Uterus (tissue), 4 donors: ENCODE results near the gene RPS10. TPM values are rescaled to one million over a fixed set of nuclear protein-coding genes. Genes with fewer than 3 reads are reported as not detected.

Source experiments
- DNase-seq, 2 donors: peaks; one replicate each; pipeline ENCODE4 v3.0.0-alpha.2; 2019 to 2020
- H3K27ac ChIP-seq, 2 donors: fragments of 200-600 bp; sonication (generic); 1 replicate in 1 of 2; 2 replicates in 1 of 2; pipeline ENCODE4 v1.5.1; 2016 to 2018
- H3K27me3 ChIP-seq, 2 donors: fragments of 200-600 bp; sonication (generic); one replicate each; pipeline ENCODE4 v1.5.1; 2018 to 2019; ENCODE audit warnings: control low read depth in 1 of 2
- H3K36me3 ChIP-seq, 2 donors: fragments of 200-600 bp; sonication (generic); one replicate each; pipeline ENCODE4 v1.5.1; 2019; ENCODE audit warnings: control low read depth in 1 of 2
- H3K4me1 ChIP-seq, 2 donors: fragments of 200-600 bp; sonication (generic); one replicate each; pipeline ENCODE4 v1.5.1; 2018 to 2019; ENCODE audit warnings: control low read depth in 1 of 2
- H3K4me3 ChIP-seq, 2 donors: fragments of 200-600 bp; sonication (generic); 1 replicate in 1 of 2; 2 replicates in 1 of 2; pipeline ENCODE4 v1.5.1; 2018 to 2019; ENCODE audit warnings: mild to moderate bottlenecking in 1 of 2
- H3K9me3 ChIP-seq, 2 donors: fragments of 200-600 bp; sonication (generic); one replicate each; pipeline ENCODE4 v1.5.1; 2019; ENCODE audit warnings: control low read depth in 1 of 2
- POLR2A ChIP-seq, 2 donors: fragments of 450-650 bp; IDR thresholded peaks; one replicate each; pipeline ENCODE4 v1.6.1; 2016; ENCODE audit warnings: antibody characterized with exemption in 2 of 2, mild to moderate bottlenecking in 1 of 2, moderate library complexity in 1 of 2
- intact Hi-C: fragments of 100-400 bp; cut with DNase I; formaldehyde crosslinking; loops from one replicate; pipeline ENCODE4 v1.15.1; 2023; ENCODE audit warnings: low total_unique reads
- total RNA-seq, 4 donors: library from RNA; depleted of rRNA in 3 of 4; stranded (reverse); fragments of >200 nt in 3 of 4; gene quantifications; one replicate each; pipeline versions ENCODE4 v1.1.0 to v1.2.4, GENCODE V29; 2014 to 2023
- TF ChIP-seq, protein P1 (sequence below), 4 experiments: fragments of 200-600 bp in 2 of 4; fragments of 450-650 bp in 2 of 4; sonication (generic) in 2 of 4; IDR thresholded peaks; one replicate each; pipeline ENCODE4 v1.5.1; 2016 to 2019; ENCODE audit warnings: antibody characterized with exemption in 4 of 4, mild to moderate bottlenecking in 2 of 4, moderate library complexity in 1 of 4
- donor health status: DM: yes; HTN: yes; CAD: no.

Gene RPS10
- total RNA-seq, 4 donors from 2014 or later: 1,812 to 9,385 (median 3,859) TPM

DNA sequence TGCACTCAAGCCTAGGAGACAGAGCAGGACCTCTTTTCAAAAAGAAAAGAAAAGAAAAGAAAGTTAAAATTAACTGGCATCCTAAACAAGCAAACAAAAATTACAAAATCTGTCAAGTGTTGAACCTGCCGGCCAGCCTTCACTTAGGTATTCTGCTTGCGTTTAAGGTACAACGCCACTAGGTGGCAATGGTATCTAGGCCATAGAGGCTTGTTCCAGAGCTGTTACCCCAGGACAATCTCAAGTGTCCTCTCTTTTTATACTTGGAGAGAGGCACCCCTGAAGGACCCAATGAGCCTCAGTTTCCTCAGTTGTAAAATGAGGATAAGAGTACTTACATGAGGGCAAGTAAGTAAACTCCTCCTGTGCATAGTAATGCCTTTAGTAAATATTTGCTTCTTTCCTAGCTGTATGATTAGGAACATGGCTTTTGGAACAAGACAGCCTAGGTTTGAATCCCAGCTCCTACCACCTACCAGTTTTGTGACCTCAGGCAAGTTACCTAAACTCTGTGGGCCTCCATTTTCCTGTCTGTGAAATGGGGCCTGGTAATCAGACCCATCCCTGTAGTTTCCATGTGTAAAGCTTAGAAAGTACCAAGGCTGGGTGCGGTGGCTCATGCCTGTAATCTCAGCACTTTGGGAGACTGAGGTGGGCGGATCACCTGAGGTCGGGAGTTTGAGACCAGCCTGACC is 34.2 kb upstream of the RPS10 start:
- Histone ChIP-seq H3K4me1 (no peaks in the 10 kb centered on the region), H3K36me3 (no peaks in the 10 kb centered on the region), H3K9me3 (no peaks in the 10 kb centered on the region), H3K27ac (no peak overlapping the region), H3K27me3 (no peaks in the 10 kb centered on the region), H3K4me3 (no peak overlapping the region)
- intact Hi-C loops: no loop called here
- TF ChIP-seq, protein P1, sequence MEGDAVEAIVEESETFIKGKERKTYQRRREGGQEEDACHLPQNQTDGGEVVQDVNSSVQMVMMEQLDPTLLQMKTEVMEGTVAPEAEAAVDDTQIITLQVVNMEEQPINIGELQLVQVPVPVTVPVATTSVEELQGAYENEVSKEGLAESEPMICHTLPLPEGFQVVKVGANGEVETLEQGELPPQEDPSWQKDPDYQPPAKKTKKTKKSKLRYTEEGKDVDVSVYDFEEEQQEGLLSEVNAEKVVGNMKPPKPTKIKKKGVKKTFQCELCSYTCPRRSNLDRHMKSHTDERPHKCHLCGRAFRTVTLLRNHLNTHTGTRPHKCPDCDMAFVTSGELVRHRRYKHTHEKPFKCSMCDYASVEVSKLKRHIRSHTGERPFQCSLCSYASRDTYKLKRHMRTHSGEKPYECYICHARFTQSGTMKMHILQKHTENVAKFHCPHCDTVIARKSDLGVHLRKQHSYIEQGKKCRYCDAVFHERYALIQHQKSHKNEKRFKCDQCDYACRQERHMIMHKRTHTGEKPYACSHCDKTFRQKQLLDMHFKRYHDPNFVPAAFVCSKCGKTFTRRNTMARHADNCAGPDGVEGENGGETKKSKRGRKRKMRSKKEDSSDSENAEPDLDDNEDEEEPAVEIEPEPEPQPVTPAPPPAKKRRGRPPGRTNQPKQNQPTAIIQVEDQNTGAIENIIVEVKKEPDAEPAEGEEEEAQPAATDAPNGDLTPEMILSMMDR (IDR thresholded peaks at IDR 0.05): peak in 3 of 4 experiments; percentile 13 to 36 (median 33)
- no peak for TF ChIP-seq POLR2A (IDR thresholded peaks at IDR 0.05)
- DNase-seq: no peak

DNA sequence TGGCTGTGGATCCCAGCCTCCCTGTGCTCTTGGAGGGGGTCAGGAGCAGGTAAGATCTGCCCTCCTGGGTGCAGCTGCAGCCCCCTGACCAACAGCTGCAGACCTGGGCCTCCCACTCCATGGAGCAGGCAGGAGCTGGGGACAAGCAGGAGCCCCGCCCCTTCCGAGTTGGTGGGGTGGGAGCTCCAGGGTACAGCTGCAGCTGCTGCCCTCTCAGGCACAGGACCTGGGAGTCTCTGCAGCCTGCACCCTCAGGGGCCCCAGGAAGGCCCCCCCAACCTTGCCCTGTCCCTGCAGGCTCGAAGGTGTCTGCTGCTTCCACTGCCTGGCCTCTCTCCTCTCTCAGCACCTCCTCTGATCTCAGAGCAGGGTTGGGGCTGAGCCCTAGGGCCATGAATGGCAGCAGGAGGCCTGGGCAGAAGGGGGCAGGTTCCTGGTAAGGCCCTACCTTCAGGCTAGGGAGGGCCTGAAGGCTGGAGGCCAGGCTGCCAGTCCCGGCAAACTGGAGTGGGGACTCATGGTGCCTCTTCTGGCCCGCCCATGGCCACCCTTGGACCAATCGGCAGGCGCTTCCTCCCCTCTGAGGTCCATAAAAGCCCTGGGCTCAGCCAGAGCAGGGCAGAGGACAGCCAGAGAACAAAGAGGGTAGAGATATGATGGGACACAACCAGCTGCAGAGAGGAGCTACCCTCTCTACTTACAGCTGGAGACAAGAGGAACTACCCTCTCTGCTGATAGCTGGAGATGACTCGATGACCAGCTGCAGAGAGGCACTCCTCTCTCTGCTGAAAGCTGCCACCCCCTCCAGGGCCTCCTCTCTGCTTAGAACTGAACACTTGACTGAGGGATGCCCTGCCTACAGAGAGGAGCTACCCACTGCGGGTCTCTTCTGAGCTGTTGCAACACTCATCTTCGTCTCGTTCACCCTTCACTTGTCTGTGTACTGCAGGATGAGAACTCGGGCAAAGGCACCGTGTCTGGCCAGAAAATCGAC is 32.2 kb upstream of the RPS10 start:
- TF ChIP-seq POLR2A (IDR thresholded peaks at IDR 0.05): no peak
- TF ChIP-seq, protein P1 (IDR thresholded peaks at IDR 0.05): no peak
- intact Hi-C loops: no loop called here
- Histone ChIP-seq H3K27me3 (no peaks in the 10 kb centered on the region), H3K36me3 (no peaks in the 10 kb centered on the region), H3K4me3 (no peak overlapping the region), H3K4me1 (no peaks in the 10 kb centered on the region), H3K27ac (no peak overlapping the region), H3K9me3 (no peaks in the 10 kb centered on the region)
- no peak for DNase-seq

DNA sequence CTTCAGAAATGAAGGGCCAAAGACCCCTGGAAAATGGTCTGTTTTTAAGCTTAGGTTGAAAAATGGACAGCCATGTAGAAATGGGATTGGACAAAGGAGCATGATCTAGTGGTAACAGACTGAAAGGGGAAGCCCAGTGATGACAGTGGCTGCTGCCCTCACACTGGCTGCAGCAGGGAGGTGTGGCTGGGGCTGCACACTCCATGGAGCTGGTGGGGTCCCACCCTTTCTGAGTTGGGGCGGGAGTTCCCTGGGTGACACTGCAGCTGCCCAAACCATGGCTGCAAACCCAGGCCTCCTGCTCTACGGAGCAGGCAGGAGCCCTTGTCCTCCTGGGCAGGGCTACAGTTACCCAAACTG is 31.5 kb upstream of the RPS10 start:
- no peaks in the 10 kb centered on the region for H3K4me1 ChIP-seq
- no peak overlapping the region for H3K27ac ChIP-seq
- TF ChIP-seq POLR2A (IDR thresholded peaks at IDR 0.05): no peak
- TF ChIP-seq, protein P1 (IDR thresholded peaks at IDR 0.05): no peak
- intact Hi-C loops: no loop called here
- no peaks in the 10 kb centered on the region for H3K27me3 ChIP-seq
- H3K9me3 ChIP-seq: no peaks in the 10 kb centered on the region
- H3K4me3 ChIP-seq: no peak overlapping the region
- DNase-seq: no peak
- no peaks in the 10 kb centered on the region for H3K36me3 ChIP-seq

DNA sequence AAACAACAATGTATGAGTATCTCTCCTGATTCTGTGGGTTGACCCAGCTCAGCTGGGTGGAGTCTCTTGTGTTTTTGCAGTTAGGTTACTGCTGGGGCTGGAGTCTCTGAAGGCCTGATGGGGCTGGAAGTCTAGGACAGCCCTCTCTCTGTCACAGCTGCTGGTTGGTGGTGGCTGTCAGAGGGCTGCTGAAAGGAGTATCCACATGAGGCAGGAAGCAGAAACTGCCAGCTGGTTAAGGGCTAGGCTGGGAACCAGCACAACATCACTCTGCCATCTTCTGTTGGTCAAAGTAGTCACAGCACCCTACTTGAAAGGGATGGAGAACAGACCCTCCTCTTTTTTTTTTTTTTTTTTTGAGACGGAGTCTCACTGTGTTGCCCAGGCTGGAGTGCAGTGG is 30.0 kb upstream of the RPS10 start:
- Histone ChIP-seq H3K4me1 (no peaks in the 10 kb centered on the region), H3K4me3 (no peak overlapping the region), H3K36me3 (no peaks in the 10 kb centered on the region), H3K27ac (no peak overlapping the region), H3K9me3 (no peaks in the 10 kb centered on the region), H3K27me3 (no peaks in the 10 kb centered on the region)
- no peak for TF ChIP-seq POLR2A (IDR thresholded peaks at IDR 0.05)
- TF ChIP-seq, protein P1 (IDR thresholded peaks at IDR 0.05): no peak
- intact Hi-C loops: no loop called here
- DNase-seq: no peak

DNA sequence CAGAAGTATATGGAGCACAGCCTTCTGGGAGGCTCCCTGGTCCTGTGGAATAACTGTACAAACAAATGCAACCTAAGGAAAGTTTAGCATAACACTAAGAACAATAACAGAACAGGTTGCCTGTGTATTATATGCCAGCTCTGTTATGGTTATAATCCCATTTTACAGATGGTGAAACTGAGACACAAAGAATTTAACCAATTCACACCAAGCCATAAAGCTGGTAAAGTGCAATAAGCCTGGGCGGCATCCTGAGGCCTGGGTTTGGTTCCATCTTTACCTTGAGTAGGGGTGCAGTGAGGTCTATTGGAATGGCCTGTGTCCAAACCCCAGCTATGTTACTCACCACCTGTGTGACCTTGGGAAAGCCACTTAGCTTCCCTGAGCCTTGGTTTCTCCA is 25.3 kb upstream of the RPS10 start:
- no peak for DNase-seq
- no peaks in the 10 kb centered on the region for H3K27me3 ChIP-seq
- no peaks in the 10 kb centered on the region for H3K4me1 ChIP-seq
- TF ChIP-seq, protein P1 (IDR thresholded peaks at IDR 0.05): no peak
- intact Hi-C loops: no loop called here
- no peak overlapping the region for H3K27ac ChIP-seq
- H3K36me3 ChIP-seq: no peaks in the 10 kb centered on the region
- no peaks in the 10 kb centered on the region for H3K9me3 ChIP-seq
- H3K4me3 ChIP-seq: no peak overlapping the region
